ENCODE data around the gene TBC1D9.

The TBC1D9 gene

GRCh38 chr4:140654495-140654814, 101.7 kb downstream of the TBC1D9 start:
- H3K27ac ChIP-seq (ENCODE audit: poor library complexity, severe bottlenecking): no peak overlapping the region
- peaks cover 22% of the 10 kb centered on the region for H3K36me3 ChIP-seq (ENCODE audit: low read depth)
- no peaks in the 10 kb centered on the region for H3K4me1 ChIP-seq (ENCODE audit: insufficient read depth, poor library complexity, severe bottlenecking)
- ATAC-seq (ENCODE audit: low read depth): no peak
- no peaks in the 10 kb centered on the region for H3K9me3 ChIP-seq (ENCODE audit: severe bottlenecking)
- H3K27me3 ChIP-seq (ENCODE audit: insufficient read depth, poor library complexity, severe bottlenecking): no peaks in the 10 kb centered on the region
- no peak for DNase-seq (ENCODE audit: low spot score)
- no peak overlapping the region for H3K4me3 ChIP-seq (ENCODE audit: severe bottlenecking)
- TF ChIP-seq, protein P1, sequence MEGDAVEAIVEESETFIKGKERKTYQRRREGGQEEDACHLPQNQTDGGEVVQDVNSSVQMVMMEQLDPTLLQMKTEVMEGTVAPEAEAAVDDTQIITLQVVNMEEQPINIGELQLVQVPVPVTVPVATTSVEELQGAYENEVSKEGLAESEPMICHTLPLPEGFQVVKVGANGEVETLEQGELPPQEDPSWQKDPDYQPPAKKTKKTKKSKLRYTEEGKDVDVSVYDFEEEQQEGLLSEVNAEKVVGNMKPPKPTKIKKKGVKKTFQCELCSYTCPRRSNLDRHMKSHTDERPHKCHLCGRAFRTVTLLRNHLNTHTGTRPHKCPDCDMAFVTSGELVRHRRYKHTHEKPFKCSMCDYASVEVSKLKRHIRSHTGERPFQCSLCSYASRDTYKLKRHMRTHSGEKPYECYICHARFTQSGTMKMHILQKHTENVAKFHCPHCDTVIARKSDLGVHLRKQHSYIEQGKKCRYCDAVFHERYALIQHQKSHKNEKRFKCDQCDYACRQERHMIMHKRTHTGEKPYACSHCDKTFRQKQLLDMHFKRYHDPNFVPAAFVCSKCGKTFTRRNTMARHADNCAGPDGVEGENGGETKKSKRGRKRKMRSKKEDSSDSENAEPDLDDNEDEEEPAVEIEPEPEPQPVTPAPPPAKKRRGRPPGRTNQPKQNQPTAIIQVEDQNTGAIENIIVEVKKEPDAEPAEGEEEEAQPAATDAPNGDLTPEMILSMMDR (IDR thresholded peaks at IDR 0.05; ENCODE audit: poor library complexity, severe bottlenecking): no peak

DNA sequence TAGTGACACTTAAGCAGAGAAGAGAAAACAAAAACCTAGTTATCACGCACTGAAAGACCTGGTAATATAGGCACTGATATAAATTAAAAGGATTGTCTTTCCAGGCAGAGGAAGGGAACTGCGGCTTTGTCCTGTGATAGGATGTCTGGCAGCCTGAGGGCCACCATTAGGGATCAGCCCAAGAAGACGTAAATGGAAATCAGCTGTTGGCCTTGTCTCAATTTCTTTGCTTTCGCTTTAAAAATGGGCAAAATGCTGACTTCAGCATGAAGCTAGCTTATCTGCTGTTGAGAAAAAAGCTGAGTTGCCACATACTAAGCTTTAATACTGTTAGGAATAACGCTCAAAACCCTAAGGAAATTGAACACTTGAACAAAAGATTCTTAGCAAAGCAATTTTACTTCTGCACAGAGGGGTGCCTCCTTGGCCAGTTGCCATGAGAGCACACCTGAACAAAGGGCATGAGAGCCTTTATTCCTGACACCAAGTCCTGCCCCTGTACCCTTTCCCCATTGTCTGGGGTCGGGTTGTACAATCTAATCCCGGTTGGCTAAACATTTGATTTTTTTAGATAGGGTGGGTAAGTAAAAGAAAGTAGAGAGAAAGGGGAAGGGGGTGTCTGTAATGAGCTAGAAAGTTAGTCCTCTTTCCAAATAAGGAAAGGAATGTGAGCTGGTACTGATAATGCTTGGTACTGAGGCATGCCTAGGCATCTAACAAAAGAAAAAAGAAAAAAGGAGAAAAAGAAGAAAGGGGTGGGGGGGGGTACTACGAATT, 102.3 kb downstream of the TBC1D9 start:
- peaks cover 17% of the 10 kb centered on the region for H3K36me3 ChIP-seq (ENCODE audit: low read depth)
- H3K4me3 ChIP-seq (ENCODE audit: severe bottlenecking): no peak overlapping the region
- no peak for ATAC-seq (ENCODE audit: low read depth)
- H3K9me3 ChIP-seq (ENCODE audit: severe bottlenecking): no peaks in the 10 kb centered on the region
- no peaks in the 10 kb centered on the region for H3K4me1 ChIP-seq (ENCODE audit: insufficient read depth, poor library complexity, severe bottlenecking)
- TF ChIP-seq, protein P1 (IDR thresholded peaks at IDR 0.05; ENCODE audit: poor library complexity, severe bottlenecking): no peak
- H3K27me3 ChIP-seq (ENCODE audit: insufficient read depth, poor library complexity, severe bottlenecking): no peaks in the 10 kb centered on the region
- no peak overlapping the region for H3K27ac ChIP-seq (ENCODE audit: poor library complexity, severe bottlenecking)
- no peak for DNase-seq (ENCODE audit: low spot score)

DNA sequence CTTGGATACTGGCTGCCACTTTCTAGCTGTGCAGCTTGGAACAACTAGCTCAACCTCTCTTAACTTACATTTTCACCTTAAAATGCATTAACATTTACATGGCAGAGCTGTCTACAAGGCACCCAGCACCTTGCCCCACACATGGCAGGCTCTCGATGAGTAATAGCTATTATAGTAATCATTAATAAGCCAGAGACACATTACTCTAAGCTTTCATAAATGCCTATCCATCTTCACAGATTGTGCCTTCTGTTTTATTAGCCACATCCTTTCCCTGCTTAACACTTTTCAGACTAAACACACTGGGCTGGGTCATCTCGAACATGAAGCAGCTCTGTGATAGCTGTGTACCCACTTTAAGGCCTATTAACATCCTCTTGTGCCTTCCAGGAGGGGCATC, 103.6 kb downstream of the TBC1D9 start:
- Histone ChIP-seq H3K9me3 (ENCODE audit: severe bottlenecking) (no peaks in the 10 kb centered on the region), H3K4me3 (ENCODE audit: severe bottlenecking) (no peak overlapping the region), H3K36me3 (ENCODE audit: low read depth) (peaks cover 13% of the 10 kb centered on the region), H3K27ac (ENCODE audit: poor library complexity, severe bottlenecking) (no peak overlapping the region), H3K4me1 (ENCODE audit: insufficient read depth, poor library complexity, severe bottlenecking) (no peaks in the 10 kb centered on the region), H3K27me3 (ENCODE audit: insufficient read depth, poor library complexity, severe bottlenecking) (no peaks in the 10 kb centered on the region)
- ATAC-seq (ENCODE audit: low read depth) (no peak), DNase-seq (ENCODE audit: low spot score) (no peak)
- TF ChIP-seq, protein P1 (IDR thresholded peaks at IDR 0.05; ENCODE audit: poor library complexity, severe bottlenecking): no peak

DNA sequence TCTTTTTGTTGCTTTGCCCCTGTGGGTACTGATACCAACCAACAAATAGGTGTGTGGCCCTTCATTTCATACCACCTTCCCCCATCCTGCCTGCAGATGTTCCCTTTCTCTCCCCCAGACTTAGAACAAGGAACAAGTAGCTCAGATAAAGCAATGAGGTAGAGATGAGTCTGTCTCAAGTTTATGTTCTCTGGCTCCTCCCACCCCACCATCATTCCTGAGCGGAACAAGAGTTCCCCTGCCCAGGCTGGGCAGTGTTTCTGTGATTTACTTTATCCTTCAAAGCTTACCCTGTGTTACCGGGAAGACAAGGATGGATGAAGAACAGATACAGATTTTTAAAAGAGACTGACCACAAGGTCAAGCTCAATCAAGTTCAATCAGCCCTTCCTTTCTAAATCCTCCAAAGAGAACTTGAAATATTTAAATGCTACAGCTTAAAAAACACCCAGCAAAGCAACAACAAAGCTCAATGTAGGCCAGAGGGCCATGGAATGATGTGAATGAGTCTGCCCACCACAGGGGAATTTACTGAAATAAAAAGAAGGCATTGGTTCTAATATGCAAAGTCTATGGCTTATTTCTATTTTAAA, 107.4 kb downstream of the TBC1D9 start:
- Histone ChIP-seq H3K27ac (ENCODE audit: poor library complexity, severe bottlenecking) (no peak overlapping the region), H3K36me3 (ENCODE audit: low read depth) (0 out of 2 replicates have a peak, but pooled peaks cover 3% of the 10 kb centered on the region), H3K4me1 (ENCODE audit: insufficient read depth, poor library complexity, severe bottlenecking) (no peaks in the 10 kb centered on the region), H3K4me3 (ENCODE audit: severe bottlenecking) (no peak overlapping the region), H3K27me3 (ENCODE audit: insufficient read depth, poor library complexity, severe bottlenecking) (no peaks in the 10 kb centered on the region), H3K9me3 (ENCODE audit: severe bottlenecking) (no peaks in the 10 kb centered on the region)
- ATAC-seq (ENCODE audit: low read depth) (no peak), DNase-seq (ENCODE audit: low spot score) (no peak)
- TF ChIP-seq, protein P1 (IDR thresholded peaks at IDR 0.05; ENCODE audit: poor library complexity, severe bottlenecking): no peak

Data from RWPE2 (cell line).